LNCAP (cell line): ENCODE measurements around the gene OBP2A.

Experiments used
- CTCF ChIP-seq: fragments of 450-650 bp; IDR thresholded peaks from 2 replicates; pipeline ENCODE4 v1.5.1; 2017; ENCODE audit warnings: mild to moderate bottlenecking

OBP2A gene

GRCh38 chr9:135507104-135508035, 38.6 kb upstream of the OBP2A start:
- TF ChIP-seq CTCF: no peak

GRCh38 chr9:135508211-135508820, 37.6 kb upstream of the OBP2A start:
- no peak for TF ChIP-seq CTCF

GRCh38 chr9:135509458-135509857, 36.5 kb upstream of the OBP2A start:
- TF ChIP-seq CTCF: no peak

GRCh38 chr9:135512241-135512603, 33.7 kb upstream of the OBP2A start:
- TF ChIP-seq CTCF: no peak

GRCh38 chr9:135512904-135513303, 33.0 kb upstream of the OBP2A start:
- no peak for TF ChIP-seq CTCF

- TF ChIP-seq CTCF: no peak
Measured at GRCh38 chr9:135513351-135513846, 32.5 kb upstream of the OBP2A start.

- TF ChIP-seq CTCF: no peak
Measured at GRCh38 chr9:135514342-135515082, 31.4 kb upstream of the OBP2A start.
